RPMI8226 (cell line): ENCODE measurements around the gene DACT1.

ENCODE experiments used
- DNase-seq: peaks from one replicate; pipeline ENCODE4 v3.0.0-alpha.2; 2015

Gene DACT1

GRCh38 chr14:58669556-58670200 is 31.9 kb downstream of the DACT1 start:
- no peak for DNase-seq

- DNase-seq = no peak
Observed at GRCh38 chr14:58671024-58671423, 33.3 kb downstream of the DACT1 start.

GRCh38 chr14:58671436-58671835 is 33.7 kb downstream of the DACT1 start:
- DNase-seq = no peak

- DNase-seq = no peak
Observed at GRCh38 chr14:58673722-58674121, 36.0 kb downstream of the DACT1 start.

- no peak for DNase-seq
Observed at GRCh38 chr14:58677001-58677400, 39.2 kb downstream of the DACT1 start.

- no peak for DNase-seq
Observed at GRCh38 chr14:58677517-58677916, 39.8 kb downstream of the DACT1 start.

- no peak for DNase-seq
Observed at GRCh38 chr14:58677996-58678395, 40.2 kb downstream of the DACT1 start.

GRCh38 chr14:58680698-58681097 is 42.9 kb downstream of the DACT1 start:
- no peak for DNase-seq

- DNase-seq = no peak
Observed at GRCh38 chr14:58687232-58687795, 49.6 kb downstream of the DACT1 start.

GRCh38 chr14:58690801-58691516 is 53.2 kb downstream of the DACT1 start:
- no peak for DNase-seq

GRCh38 chr14:58693048-58693447 is 55.3 kb downstream of the DACT1 start:
- no peak for DNase-seq

- no peak for DNase-seq
Observed at GRCh38 chr14:58695514-58695913, 57.8 kb downstream of the DACT1 start.

GRCh38 chr14:58697266-58697929 is 59.6 kb downstream of the DACT1 start:
- DNase-seq = no peak
